Thymus (tissue), 11 donors: ENCODE data around the gene TIMP2. TPM values are rescaled to one million over a fixed set of nuclear protein-coding genes. Genes with fewer than 3 reads are reported as not detected.

Source experiments
- DNase-seq, 9 donors: peaks; one replicate each; pipeline ENCODE4 v3.0.0-alpha.2; 2013; ENCODE audit warnings: low spot score in 9 of 9, low read depth in 6 of 9, missing footprints in 1 of 9
- H3K27ac ChIP-seq, 2 donors: one replicate each; pipeline ENCODE4 v1.5.1; 2013; ENCODE audit warnings: control low read depth in 1 of 2, low read depth in 1 of 2, low read length in 1 of 2, mild to moderate bottlenecking in 1 of 2, moderate library complexity in 1 of 2
- H3K27me3 ChIP-seq, 2 donors: one replicate each; pipeline ENCODE4 v1.5.1; 2013; ENCODE audit warnings: low read length in 1 of 2; ENCODE audit not compliant: control insufficient read depth in 2 of 2, insufficient read depth in 1 of 2
- H3K36me3 ChIP-seq, 2 donors: one replicate each; pipeline ENCODE4 v1.5.1; 2013; ENCODE audit warnings: low read length in 1 of 2, mild to moderate bottlenecking in 1 of 2, moderate library complexity in 1 of 2; ENCODE audit not compliant: control insufficient read depth in 2 of 2, insufficient read depth in 2 of 2
- H3K4me1 ChIP-seq, 2 donors: one replicate each; pipeline ENCODE4 v1.5.1; 2013; ENCODE audit warnings: low read length in 2 of 2; ENCODE audit not compliant: control insufficient read depth in 2 of 2, insufficient read depth in 2 of 2
- H3K4me3 ChIP-seq, 2 donors: one replicate each; pipeline ENCODE4 v1.5.1; 2013; ENCODE audit warnings: low read length in 2 of 2, control low read depth in 1 of 2, mild to moderate bottlenecking in 1 of 2
- H3K9me3 ChIP-seq, 2 donors: one replicate each; pipeline ENCODE4 v1.5.1; 2013; ENCODE audit warnings: low read length in 1 of 2, mild to moderate bottlenecking in 1 of 2; ENCODE audit not compliant: control insufficient read depth in 2 of 2, insufficient read depth in 1 of 2
- WGBS: extraction: QIAGEN DNeasy Blood & Tissue Kit; methylation state at CpG from one replicate; pipeline ENCODE4 v1.1.7; 2013; 5-methylcytosine and 5-hydroxymethylcytosine counted together
- polyA plus RNA-seq: library from polyadenylated mRNA; stranded (reverse); fragments of 200-250 nt; gene quantifications from one replicate; pipeline ENCODE4 v1.2.3, GENCODE V29; 2013
- total RNA-seq: library from RNA; stranded (reverse); fragments of 120-200 nt; gene quantifications from one replicate; pipeline ENCODE4 v1.2.4, GENCODE V29; 2013
- donor health status: healthy.

Gene TIMP2
- total and polyA plus RNA-seq, 2 donors, result 23.1 to 27.5 TPM

DNA sequence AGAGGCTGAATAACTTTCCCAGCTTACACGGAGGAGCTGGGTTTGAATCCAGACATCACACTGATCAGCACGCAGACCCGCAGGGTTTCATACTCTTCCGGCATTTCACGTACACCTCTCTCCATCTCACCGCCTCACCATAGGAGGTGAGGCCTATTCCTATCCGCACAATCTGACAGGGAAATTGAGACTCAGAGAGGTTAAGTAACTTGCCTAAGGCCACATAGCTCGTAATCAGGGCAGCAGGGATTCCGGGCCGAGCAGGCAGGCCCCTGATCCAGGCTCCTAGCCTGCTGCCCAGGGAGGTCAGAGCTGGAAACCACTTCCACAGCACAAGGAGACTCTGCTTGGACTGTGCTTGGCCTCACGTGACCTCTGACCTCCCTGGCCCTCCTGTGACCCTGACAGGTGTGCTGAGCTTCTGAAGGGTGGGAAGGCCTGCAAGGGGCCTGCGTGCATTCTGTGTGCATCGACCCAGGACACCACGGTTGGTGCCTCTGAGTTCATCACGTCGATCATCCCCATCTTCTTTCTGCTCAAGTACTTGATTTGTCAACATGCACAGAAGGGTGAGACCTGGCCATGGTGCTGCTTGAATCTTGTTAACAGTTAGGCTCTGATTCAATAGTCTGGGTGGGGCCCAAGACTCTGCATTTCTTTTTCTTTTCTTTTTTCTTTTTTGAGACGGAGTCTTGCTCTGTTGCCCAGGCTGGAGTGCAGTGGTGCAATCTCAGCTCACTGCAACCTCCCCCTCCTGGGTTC is 26.9 kb downstream of the TIMP2 start:
- 88% methylated on average over 17 of the region's 17 CpGs for WGBS
- H3K27ac ChIP-seq, result no peak overlapping the region
- H3K27me3 ChIP-seq, result no peaks in the 10 kb centered on the region
- H3K4me3 ChIP-seq, result no peak overlapping the region
- no peaks in the 10 kb centered on the region for H3K9me3 ChIP-seq
- peaks cover 39 to 53% of the 10 kb centered on the region in 2 donors for H3K36me3 ChIP-seq
- no peak for DNase-seq
- peaks cover under 1 to 17% of the 10 kb centered on the region in 2 donors for H3K4me1 ChIP-seq

DNA sequence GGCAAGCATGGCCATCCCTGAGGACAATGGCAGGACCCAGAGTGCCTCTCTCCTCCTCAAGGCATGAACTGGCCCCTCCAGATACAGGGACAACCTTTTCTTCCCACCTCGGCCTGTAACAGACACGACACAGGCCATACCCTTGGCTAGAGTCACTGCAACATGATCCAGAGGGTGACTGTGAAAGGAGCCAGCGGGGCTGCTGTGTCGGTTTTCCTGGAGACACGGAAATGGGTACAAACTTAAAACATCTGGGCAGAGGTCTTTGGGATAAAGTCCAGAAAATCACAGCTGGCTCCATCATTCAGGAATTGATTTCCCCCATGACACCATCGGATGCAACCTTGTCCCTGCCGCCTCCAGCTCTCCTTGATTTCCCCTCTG is 27.5 kb downstream of the TIMP2 start:
- Histone ChIP-seq H3K4me1 (peaks cover 0 to 17% of the 10 kb centered on the region in 2 donors), H3K9me3 (no peaks in the 10 kb centered on the region), H3K27me3 (no peaks in the 10 kb centered on the region), H3K4me3 (no peak overlapping the region), H3K27ac (no peak overlapping the region), H3K36me3 (peaks cover 42 to 54% of the 10 kb centered on the region in 2 donors)
- no peak for DNase-seq
- 95% methylated on average over 7 of the region's 7 CpGs for WGBS

DNA sequence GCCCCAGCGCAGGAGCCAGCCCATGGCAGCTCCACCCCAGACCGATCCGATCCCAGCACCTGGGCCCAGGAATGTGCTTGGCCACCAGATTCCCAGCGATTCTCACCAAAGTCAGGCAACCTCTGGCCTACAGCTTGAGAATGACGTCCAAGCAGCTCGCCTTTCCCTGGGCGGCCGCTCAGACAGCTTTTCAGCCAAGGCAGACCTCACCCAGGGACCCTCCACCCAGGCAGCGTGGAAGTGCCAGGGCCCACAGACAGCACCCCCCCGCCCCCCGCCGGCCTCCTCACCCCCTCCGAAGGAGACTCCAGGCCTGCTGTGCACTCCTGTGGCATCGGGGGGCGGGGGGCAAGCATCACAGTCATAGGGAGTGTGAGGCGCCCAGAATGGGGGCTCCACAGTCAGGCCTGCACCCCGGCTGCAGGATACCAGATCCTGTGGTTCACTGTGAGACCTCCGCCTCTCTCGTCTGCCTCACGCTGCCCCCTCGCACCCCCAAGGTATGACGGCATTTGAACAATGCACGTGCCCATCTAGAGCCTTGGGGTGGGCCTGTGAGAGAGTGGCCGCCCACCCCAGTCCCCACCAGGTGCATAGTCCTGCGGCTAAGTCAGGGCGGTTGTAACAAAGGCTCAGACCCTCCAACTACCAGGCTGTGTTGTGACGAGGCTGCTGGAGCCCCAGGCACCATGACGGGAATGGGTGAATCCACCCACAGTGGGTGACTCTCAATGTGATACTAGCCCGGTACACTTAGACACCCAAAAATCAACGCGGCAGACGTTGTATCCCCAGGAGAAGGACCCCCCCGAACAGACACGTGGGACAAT is 28.1 kb downstream of the TIMP2 start:
- H3K27me3 ChIP-seq, result no peaks in the 10 kb centered on the region
- no peaks in the 10 kb centered on the region for H3K9me3 ChIP-seq
- H3K36me3 ChIP-seq, result peaks cover 42 to 50% of the 10 kb centered on the region in 2 donors
- no peak overlapping the region for H3K27ac ChIP-seq
- H3K4me1 ChIP-seq, result peaks cover 0 to 22% of the 10 kb centered on the region in 2 donors
- 98% methylated on average over 34 of the region's 34 CpGs for whole genome bisulfite sequencing
- no peak overlapping the region for H3K4me3 ChIP-seq
- no peak for DNase-seq

DNA sequence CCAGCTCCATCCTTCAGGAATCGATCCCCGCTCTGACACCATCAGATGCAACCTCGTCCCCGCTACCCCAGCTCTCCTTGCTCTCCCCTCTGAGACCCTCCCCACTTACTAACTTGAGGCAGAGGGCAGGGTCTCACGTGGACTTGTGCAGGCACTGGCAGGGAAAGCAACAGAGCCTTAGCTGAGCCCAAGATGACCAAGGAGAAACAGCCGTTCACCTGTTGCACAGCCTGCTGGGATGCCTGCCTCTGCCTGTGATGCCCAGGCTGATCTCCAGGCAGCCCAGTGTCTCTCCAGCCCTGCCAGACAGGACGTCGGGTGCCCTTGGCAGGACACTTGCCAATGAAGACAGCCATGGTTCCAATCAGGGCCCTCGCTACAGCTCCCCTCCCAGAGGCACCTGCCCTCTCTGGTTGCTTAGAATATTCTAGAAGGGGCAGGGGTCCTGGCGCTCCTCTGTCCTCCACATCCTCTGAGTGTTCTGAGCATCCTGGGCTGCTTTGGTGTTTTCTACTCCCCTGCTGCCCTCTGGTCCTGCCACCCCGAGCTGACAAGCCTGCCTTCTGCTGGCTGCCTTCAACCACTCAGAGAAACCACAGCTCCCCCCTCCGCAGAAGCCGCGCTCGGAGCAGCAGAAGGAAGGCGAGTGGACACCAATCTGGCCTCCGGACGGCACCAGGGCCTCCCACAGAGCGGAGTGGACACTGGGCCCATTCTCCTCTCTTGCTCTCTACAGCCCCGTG is 28.9 kb downstream of the TIMP2 start:
- H3K4me3 ChIP-seq, result no peak overlapping the region
- peaks cover 36 to 46% of the 10 kb centered on the region in 2 donors for H3K36me3 ChIP-seq
- DNase-seq, result no peak
- 94% methylated on average over 20 of the region's 20 CpGs for WGBS
- H3K27me3 ChIP-seq, result no peaks in the 10 kb centered on the region
- no peak overlapping the region for H3K27ac ChIP-seq
- H3K9me3 ChIP-seq, result no peaks in the 10 kb centered on the region
- H3K4me1 ChIP-seq, result peaks cover 0 to 30% of the 10 kb centered on the region in 2 donors

DNA sequence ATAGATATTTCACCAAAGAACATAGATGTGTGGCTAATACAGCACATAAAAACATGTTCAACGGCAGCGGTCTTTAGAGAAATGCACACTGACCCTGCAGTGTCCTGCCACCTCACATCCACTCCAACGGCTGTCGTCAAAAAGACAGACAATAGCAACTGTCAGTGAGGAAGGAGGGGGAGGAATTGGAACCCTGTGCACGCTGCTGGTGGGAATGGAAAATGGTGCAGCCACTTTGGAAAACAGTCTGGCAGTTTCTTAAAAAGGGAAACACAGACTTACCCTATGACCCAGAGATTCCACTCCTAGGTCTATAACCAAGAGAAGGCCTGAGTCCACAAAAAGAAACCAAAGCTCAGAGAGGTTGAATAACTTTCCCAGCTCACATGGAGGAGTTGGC is 29.9 kb downstream of the TIMP2 start:
- no peak for DNase-seq
- peaks cover 30 to 45% of the 10 kb centered on the region in 2 donors for H3K36me3 ChIP-seq
- H3K27ac ChIP-seq, result no peak overlapping the region
- no peak overlapping the region for H3K4me3 ChIP-seq
- 94% methylated on average over 5 of the region's 5 CpGs for WGBS
- H3K9me3 ChIP-seq, result no peaks in the 10 kb centered on the region
- H3K4me1 ChIP-seq, result peaks cover 0 to 40% of the 10 kb centered on the region in 2 donors
- H3K27me3 ChIP-seq, result no peaks in the 10 kb centered on the region

DNA sequence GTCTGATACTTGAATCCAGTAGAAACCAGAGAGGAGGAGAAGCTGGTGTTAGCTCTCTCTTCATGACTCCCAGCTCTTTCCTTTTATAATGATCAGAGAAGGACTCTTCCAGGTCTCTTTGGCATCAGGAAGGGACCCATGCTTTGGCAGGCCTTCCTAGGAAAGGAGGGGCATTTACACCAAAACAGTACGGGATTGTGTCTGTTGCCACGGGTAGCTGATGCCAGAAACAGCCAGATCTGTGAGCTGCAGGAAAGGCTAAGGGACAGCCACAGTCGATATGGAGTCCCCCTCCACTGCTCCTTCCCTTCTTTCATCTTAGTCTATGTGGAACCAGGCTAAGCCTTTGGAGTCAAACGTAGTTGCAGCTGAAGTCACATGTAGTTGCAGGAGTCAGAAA is 31.5 kb downstream of the TIMP2 start:
- no peak overlapping the region for H3K4me3 ChIP-seq
- peak overlapping the region in 1 of 2 donors; percentile 26 for H3K27ac ChIP-seq
- H3K9me3 ChIP-seq, result no peaks in the 10 kb centered on the region
- no peaks in the 10 kb centered on the region for H3K27me3 ChIP-seq
- H3K4me1 ChIP-seq, result peaks cover 6 to 56% of the 10 kb centered on the region in 2 donors
- H3K36me3 ChIP-seq, result peaks cover 22 to 37% of the 10 kb centered on the region in 2 donors
- DNase-seq, result no peak
- 88% methylated on average over 4 of the region's 4 CpGs for WGBS

DNA sequence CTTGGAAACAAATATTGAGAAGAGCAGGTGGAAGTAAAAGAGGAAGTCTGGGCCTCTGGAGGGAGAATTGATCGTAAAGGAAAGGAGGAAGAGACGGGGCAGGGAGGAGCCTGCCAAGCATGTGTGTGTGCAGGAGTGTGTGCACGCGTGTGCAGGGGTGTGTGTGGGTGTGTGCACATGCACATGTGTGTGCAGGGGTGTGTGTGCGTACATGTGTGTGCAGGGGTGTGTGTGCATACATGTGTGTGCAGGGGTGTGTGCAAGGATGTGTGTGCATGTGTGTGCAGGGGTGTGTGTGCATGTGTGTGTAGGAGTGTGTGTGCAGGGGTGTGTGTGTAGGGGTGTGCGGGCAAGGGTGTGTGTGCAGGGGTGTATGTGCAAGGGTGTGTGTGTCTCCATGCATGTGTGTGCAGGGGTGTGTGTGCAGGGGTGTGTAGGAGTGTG is 32.2 kb downstream of the TIMP2 start:
- no peaks in the 10 kb centered on the region for H3K27me3 ChIP-seq
- no peak overlapping the region for H3K4me3 ChIP-seq
- peaks cover 6 to 62% of the 10 kb centered on the region in 2 donors for H3K4me1 ChIP-seq
- no peak for DNase-seq
- H3K9me3 ChIP-seq, result no peaks in the 10 kb centered on the region
- H3K27ac ChIP-seq, result no peak overlapping the region
- WGBS, result 84% methylated on average over 6 of the region's 6 CpGs
- H3K36me3 ChIP-seq, result peaks cover 22 to 31% of the 10 kb centered on the region in 2 donors

DNA sequence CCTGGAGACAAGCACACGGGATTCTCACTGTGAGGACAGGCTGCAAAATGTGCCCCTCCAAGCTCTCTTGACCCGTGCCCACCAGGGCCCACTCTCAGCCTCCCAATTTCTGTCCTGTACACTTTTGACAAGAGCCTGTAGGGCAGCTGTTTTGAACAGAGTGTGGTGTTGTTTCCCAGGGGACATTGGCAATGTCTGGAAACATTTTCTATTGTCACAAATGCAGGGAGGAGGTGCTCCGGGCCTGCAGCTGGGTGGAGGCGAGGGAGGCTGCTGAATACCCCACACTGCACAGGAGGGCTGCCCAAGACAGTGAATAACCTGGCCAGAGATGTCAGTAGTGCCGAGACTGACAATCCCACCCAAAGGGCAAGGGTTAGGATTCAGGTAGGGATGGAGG is 32.7 kb downstream of the TIMP2 start:
- WGBS, result 90% methylated on average over 5 of the region's 5 CpGs
- Histone ChIP-seq H3K4me3 (no peak overlapping the region), H3K4me1 (peaks cover 6 to 62% of the 10 kb centered on the region in 2 donors)

More for the DNA sequence above, 32.7 kb downstream of the TIMP2 start:
- no peak overlapping the region for H3K27ac ChIP-seq
- no peaks in the 10 kb centered on the region for H3K27me3 ChIP-seq
- peaks cover 19 to 32% of the 10 kb centered on the region in 2 donors for H3K36me3 ChIP-seq
- H3K9me3 ChIP-seq, result no peaks in the 10 kb centered on the region
- no peak for DNase-seq
